GM19397 (cell line): ENCODE data around the gene MCU.
"Not testable (repeated sequence)": the region's sequence is repeated elsewhere in the genome, so short reads cannot be mapped to it uniquely, and the experiment has no call there.

Experiments used
- ATAC-seq: cut with Tn5 transposase; IDR thresholded peaks from one replicate; pipeline ENCODE4 v1.9.1; 2021; ENCODE audit warnings: mild to moderate bottlenecking, moderate library complexity; ENCODE audit not compliant: unreplicated experiment

The MCU gene

DNA sequence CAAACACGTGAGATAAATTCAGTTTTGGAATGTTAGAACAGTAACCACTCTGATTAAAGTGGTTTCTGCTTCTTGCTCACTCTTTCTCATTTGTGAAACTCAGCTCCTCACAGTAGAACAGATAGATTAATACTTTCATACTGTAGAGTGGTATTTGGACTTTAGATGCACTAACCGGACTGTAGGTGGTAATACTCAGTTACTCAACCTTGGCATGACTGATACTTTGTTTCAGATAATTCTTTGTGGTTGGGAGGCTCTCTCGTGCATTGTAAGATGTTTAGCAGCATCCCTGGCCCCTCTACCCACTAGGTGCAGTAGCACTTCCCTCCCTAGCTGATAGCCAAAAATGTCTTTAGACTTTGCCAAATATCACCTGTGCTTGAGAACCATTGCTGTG lies 37.6 kb downstream of the MCU start:
- ATAC-seq = no peak

GRCh38 chr10:72730479-72730878 lies 38.5 kb downstream of the MCU start:
- ATAC-seq = no peak

DNA sequence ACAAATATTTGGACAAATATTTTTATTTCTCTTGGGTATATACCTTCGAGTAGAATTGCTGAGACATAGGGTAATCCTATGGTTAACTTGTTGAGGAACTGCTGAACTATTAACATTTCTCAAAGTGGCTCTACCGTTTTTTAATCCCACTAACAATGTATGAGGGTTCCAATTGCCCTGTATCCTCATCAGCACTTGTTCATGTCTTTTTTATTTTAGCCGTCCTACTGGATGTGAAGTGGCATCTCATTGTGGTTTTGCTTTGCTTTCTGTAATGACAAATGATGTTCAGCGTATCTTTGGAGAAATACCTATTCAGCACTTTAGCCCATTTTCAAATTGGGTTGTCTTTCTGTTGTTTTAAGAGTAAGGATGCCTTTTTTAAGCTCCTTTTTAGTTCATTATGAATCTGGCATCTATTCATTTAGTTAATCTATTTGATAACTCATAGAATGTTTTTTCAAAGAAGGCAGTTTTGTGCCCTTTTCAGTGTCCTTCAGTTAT lies 40.0 kb downstream of the MCU start:
- ATAC-seq = no peak

DNA sequence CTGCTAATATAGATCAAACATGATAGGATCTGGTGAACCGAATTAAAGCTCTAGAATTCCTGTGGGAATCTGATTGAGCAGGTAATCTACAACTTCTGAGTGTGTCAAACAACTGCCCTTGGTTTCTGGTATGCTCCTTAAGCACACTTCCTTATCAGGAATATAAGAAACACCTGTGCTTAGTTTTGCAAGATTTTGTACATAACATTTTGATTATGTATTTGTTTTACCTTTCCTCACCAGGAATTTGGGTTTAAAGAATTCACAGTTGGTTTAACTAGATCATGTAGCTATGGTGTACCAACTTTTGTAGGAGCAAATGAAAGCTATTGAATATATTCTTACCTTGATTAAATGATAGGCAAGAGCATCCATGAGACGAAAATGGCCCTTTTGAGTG lies 40.6 kb downstream of the MCU start:
- no peak for ATAC-seq

DNA sequence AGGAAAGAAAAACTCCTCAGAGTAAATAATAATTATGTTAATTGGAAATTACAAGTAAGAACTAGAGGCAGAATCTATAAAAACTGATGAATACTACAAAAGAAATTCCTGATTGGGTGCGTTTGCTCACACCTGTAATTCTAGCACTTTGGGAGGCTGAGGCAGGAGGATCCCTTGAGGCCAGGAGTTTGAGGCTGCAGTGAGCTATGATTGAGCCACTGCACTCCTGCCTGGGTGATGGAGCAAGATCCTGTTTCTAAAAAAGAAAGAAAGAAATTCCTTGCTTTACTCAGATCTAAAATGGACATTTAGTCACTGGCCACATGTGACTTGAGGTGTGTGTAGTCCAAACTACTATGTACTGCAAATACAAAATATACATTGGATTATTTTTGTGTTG lies 42.0 kb downstream of the MCU start:
- no peak for ATAC-seq

DNA sequence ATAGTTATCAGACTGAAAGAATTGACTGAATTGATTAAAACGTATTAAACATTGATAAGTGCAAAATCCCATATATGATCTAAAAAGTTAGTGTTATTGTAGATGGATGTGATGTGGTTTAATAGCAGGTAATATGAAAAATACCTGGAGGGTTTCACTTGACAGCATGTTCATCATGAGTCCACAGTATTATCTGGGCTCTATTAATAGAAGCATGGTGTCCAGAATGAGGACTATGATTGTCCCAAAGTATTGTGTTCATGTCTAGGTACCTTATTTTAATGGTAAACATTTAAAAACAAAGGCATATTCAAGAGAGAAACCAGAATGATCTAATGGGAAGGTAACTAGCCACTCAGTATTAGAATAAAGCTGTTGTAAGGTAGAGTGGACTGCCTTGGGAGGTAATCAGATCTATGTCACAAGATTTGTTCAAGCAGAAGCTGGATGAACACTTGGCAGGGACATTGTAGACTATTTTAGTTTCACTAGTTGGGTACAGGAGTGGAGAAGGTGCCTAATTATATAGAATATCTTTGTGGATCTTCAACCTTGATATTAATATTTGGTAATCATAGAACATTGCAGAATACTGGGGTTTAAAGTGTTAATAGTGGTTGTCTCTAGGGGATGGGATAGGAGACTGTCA lies 43.5 kb downstream of the MCU start:
- ATAC-seq = no peak

GRCh38 chr10:72736176-72736827 lies 44.4 kb downstream of the MCU start:
- ATAC-seq = no peak

- no peak for ATAC-seq
Measured at GRCh38 chr10:72736828-72737220, 44.9 kb downstream of the MCU start.

GRCh38 chr10:72737357-72737756 lies 45.4 kb downstream of the MCU start:
- not testable (repeated sequence) for ATAC-seq

- no peak for ATAC-seq
Measured at GRCh38 chr10:72738486-72738885, 46.5 kb downstream of the MCU start.

- no peak for ATAC-seq
Measured at GRCh38 chr10:72740528-72740927, 48.6 kb downstream of the MCU start.

- ATAC-seq = no peak
Measured at GRCh38 chr10:72742092-72742491, 50.1 kb downstream of the MCU start.

DNA sequence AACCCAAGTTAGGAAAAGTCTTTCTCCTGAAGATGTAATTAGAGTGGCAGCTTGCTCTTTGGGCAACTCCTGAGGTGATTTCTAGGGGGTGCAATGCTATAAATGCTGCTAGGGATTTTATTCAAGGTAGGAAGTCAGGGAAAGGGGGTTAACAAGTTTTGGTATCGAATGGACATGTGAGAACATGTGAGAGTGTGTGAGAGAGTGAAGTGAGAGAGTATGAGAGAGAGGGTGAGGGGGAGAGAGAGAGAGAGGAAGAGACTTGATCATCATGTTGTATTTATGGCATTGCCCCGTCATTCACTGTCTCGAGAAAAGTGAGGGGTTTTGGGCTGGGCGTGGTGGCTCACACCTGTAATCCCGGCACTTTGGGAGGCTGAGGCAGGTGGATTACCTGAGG lies 50.9 kb downstream of the MCU start:
- no peak for ATAC-seq

DNA sequence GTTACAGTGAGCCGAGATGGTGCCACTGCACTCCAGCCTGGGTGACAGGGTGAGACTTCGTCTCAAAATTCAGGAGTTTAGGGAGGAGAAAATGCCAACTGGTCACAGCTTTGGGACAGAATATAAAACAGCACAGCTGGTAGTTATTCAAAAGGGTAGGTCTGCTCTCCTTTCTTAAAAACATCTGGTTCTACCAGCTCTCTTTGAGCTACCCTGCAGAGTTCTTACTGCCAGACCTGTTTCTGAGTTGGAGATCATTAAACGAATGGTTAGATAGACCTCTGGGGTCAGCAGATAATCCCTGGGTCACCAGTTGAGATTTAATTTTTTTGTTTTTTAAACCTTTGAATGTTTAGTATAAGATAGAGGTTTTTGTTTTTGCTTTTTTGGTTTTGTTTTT lies 52.6 kb downstream of the MCU start:
- ATAC-seq = no peak

DNA sequence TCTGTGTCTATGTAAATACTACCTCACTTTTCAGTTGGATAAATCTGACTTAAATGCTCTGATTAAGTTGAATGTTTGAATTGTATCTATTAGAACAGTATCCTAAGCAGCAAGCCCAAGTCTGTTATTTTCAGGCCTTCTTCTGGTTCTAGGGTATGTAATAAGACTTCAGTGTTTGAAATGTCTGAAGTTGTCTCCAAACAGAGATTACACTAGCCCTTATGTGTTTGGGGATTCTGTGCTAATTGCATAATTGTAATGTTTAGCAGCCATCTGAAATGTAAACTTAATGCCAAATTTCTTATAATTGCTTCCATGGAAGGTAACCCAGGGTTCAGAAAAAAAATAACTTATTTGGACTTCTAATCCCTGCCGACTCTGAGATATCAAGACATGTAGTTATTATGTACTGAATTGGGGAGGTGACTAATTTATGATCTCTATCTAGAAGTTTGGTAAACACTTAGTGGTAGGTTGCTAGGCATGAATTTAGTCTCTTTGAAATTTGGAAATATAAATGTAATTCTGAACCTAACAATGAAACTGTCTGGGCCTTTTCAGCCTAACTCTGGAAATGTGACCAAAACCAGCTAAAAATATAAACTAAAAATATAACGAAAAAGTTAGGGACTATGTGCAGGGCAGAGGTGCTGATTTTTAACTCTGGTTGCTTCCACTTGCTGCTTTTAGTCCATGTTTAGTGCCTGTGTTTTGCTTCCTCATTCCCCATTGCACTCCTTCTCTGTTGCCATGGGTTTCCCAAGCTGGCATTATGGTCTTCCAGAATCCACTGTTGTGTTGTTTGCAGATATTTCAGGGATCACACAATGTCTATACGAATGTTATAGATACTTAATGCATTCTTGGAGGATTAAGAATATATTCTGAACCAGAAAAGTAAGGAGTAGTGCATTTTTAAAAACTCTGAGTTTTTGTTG lies 54.8 kb downstream of the MCU start:
- no peak for ATAC-seq

DNA sequence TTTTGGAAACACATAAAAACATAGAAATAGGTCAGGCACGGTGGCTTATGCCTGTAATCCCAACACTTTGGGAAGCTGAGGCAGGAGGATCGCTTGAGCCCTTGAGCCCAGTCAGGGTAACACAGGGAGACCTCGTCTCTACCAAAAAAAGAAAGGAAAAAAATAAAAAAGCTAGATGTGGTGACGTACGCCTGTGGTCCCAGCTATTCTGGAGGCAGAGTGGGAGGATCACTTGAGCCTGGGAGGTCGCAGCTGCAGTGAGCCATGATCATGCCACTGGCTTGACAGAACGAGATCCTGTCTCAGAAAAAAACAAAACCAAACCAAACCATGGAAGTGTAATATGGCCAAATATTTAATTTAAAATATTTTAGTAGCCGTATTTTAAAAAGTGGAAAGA lies 55.6 kb downstream of the MCU start:
- ATAC-seq = no peak

GRCh38 chr10:72753760-72754231 lies 61.9 kb downstream of the MCU start:
- ATAC-seq = no peak

- ATAC-seq = no peak
Measured at GRCh38 chr10:72754275-72755032, 62.5 kb downstream of the MCU start.

DNA sequence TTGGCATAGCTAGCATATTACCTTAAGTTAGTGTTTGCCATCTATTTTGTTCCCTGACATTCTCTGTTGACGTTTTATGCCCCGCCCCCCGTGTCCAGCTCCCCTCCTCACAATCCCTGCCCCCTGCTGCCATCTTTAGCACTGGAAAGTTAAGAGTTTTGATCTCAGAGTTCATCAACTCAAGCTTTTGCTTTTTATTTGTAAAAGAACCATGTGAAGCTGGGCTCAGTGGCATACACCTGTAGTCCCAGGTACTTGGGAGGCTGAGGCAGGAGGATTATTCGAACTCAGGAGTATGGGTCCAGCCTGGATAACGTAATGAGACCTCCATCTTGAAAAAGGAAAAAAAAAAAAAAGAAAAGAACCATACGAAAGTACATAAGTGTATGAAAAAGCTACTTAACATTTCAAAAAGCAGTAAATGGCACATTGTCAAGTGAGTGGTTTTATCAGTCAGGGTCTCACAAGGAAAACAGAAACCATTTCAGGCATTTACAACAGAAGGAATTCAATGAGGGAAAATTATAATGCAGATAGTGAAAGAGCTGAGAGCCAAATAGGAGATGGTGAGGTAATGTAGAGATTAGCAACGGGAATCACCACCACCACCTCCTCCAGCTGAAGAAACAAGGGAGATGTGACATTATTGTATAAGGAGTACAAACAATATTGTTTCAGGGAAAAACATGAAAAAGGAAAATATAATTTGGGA lies 64.9 kb downstream of the MCU start:
- ATAC-seq = no peak

- ATAC-seq = no peak
Measured at GRCh38 chr10:72757732-72758131, 65.8 kb downstream of the MCU start.
